ENCODE measurements around the gene OSBPL3. TPM values are rescaled to one million over a fixed set of nuclear protein-coding genes. Genes with fewer than 3 reads are reported as not detected.
"Not testable (repeated sequence)": the region's sequence is repeated elsewhere in the genome, so short reads cannot be mapped to it uniquely, and the experiment has no call there.

The OSBPL3 gene
- total and polyA plus RNA-seq, 12 donors = 1.1 to 8.4 (median 3.1) TPM

- intact Hi-C loops (cut with DNase I) = no loop called here
- 58 to 78% (median 74%) methylated on average over 7 of the region's 7 CpGs for WGBS, 4 donors
- DNase-seq = no peak
- TF ChIP-seq CTCF (IDR thresholded peaks at IDR 0.05) (no peak), POLR2A (IDR thresholded peaks at IDR 0.05) (no peak)
- Histone ChIP-seq H3K4me1 (replicated peaks in 1 of 2) (peaks cover 0 to 8% of the 10 kb centered on the region in 2 donors), H3K27ac (no peak overlapping the region), H3K36me3 (replicated peaks in 1 of 2) (no peaks in the 10 kb centered on the region), H3K4me3 (no peak overlapping the region), H3K9me3 (replicated peaks in 1 of 3) (no peaks in the 10 kb centered on the region), H3K27me3 (no peaks in the 10 kb centered on the region)
Observed at GRCh38 chr7:24907311-24907886, 72.6 kb downstream of the OSBPL3 start.

GRCh38 chr7:24905996-24906770 lies 73.8 kb downstream of the OSBPL3 start:
- WGBS, 4 donors = 87 to 100% (median 96%) methylated on average over 3 to 4 of the region's 4 CpGs
- H3K4me1 ChIP-seq (replicated peaks in 1 of 2) = peaks cover 0 to 8% of the 10 kb centered on the region in 2 donors
- no peaks in the 10 kb centered on the region for H3K36me3 ChIP-seq (replicated peaks in 1 of 2)
- intact Hi-C loops (cut with DNase I) = no loop called here
- H3K9me3 ChIP-seq (replicated peaks in 1 of 3) = no peaks in the 10 kb centered on the region
- no peak for DNase-seq
- no peak overlapping the region for H3K27ac ChIP-seq
- no peaks in the 10 kb centered on the region for H3K27me3 ChIP-seq
- TF ChIP-seq POLR2A (IDR thresholded peaks at IDR 0.05) (no peak), CTCF (IDR thresholded peaks at IDR 0.05) (no peak)
- no peak overlapping the region for H3K4me3 ChIP-seq

- H3K4me1 ChIP-seq (replicated peaks in 1 of 2); intact Hi-C loops (cut with DNase I); DNase-seq; H3K36me3 ChIP-seq (replicated peaks in 1 of 2); H3K27me3 ChIP-seq; H3K4me3 ChIP-seq; H3K27ac ChIP-seq; H3K9me3 ChIP-seq (replicated peaks in 1 of 3): not testable (repeated sequence)
- 84 to 91% (median 86%) methylated on average over 4 of the region's 4 CpGs for WGBS, 4 donors
Observed at GRCh38 chr7:24903992-24904391, 76.0 kb downstream of the OSBPL3 start.

DNA sequence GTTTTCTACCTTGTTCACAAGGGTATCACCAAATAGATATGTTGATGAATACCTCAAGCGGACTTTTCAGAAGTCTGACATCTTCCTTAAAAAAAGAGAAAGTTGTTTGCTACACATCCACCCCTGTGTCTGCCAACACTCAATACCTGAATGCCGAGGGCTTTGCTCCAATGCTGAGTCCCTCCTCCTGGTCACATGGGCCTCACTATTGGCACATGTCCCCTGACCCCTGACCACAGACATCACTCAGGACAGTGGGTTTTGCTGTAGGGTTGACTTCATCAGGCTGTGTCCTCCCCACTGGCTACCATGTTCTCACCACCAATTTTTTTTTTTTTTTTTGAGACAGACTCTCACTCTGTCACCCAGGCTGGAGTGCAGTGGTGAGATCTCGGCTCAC lies 76.4 kb downstream of the OSBPL3 start:
- intact Hi-C loops (cut with DNase I) = no loop called here
- H3K9me3 ChIP-seq (replicated peaks in 1 of 3) = no peaks in the 10 kb centered on the region
- 74 to 87% (median 81%) methylated on average over 3 of the region's 3 CpGs for WGBS, 4 donors
- TF ChIP-seq CTCF (IDR thresholded peaks at IDR 0.05) = no peak
- no peak for TF ChIP-seq POLR2A (IDR thresholded peaks at IDR 0.05)
- no peak for DNase-seq
- H3K27ac ChIP-seq = no peak overlapping the region
- H3K27me3 ChIP-seq = no peaks in the 10 kb centered on the region
- peaks cover 0 to 8% of the 10 kb centered on the region in 2 donors for H3K4me1 ChIP-seq (replicated peaks in 1 of 2)
- H3K36me3 ChIP-seq (replicated peaks in 1 of 2) = no peaks in the 10 kb centered on the region
- H3K4me3 ChIP-seq = no peak overlapping the region
